ENCODE measurements around the gene HCN2. TPM values are rescaled to one million over a fixed set of nuclear protein-coding genes. Genes with fewer than 3 reads are reported as not detected.

The HCN2 gene
- total RNA-seq, 2 experiments from 2014 or later = 0.18 TPM

- DNase-seq = peak; percentile 88
- ATAC-seq = peak; percentile 94
- no peak for TF ChIP-seq CTCF (IDR thresholded peaks at IDR 0.05)
- ChIA-PET POLR2A (interaction anchor here (0.7 to 1.4 kb wide), 2 partner anchors 8 to 83 kb away, joined by 3 read pairs; no protein-coding TSS in a partner anchor), CTCF (no interaction called here)
- Mint-ChIP-seq H3K4me3 (peak within 1 kb of the TSS; percentile 85), H3K27ac (peak within 1 kb of the TSS; percentile 94), H3K4me1 (ENCODE audit: low read depth) (peaks cover 20% of the 10 kb centered on the region), H3K9me3 (no peaks in the 10 kb centered on the region), H3K36me3 (ENCODE audit: low read depth) (peaks cover 9% of the 10 kb centered on the region), H3K27me3 (no peaks in the 10 kb centered on the region)
- intact Hi-C loops (cut with micrococcal nuclease) = no loop called here
Observed at GRCh38 chr19:543910-544608, 45.6 kb upstream of the HCN2 start, which contains the start of gene GZMM. Gene GZMM, plus strand, starts transcription at chr19:544053. Its CDS starts 19 bp downstream, at chr19:544072.

GRCh38 chr19:547117-547516 lies 42.6 kb upstream of the HCN2 start:
- DNase-seq (no peak), ATAC-seq (no peak)
- CTCF ChIA-PET = no interaction called here
- no peak for TF ChIP-seq CTCF (IDR thresholded peaks at IDR 0.05)
- no peak overlapping the region for H3K27ac Mint-ChIP-seq
- no peaks in the 10 kb centered on the region for H3K9me3 Mint-ChIP-seq
- H3K4me1 Mint-ChIP-seq (ENCODE audit: low read depth) = peaks cover 20% of the 10 kb centered on the region
- POLR2A ChIA-PET = interaction anchor here (1.4 to 1.7 kb wide), 2 partner anchors 19 to 25 kb away, joined by 3 to 7 read pairs; partner anchors contain the start of gene BSG
- peaks cover 9% of the 10 kb centered on the region for H3K36me3 Mint-ChIP-seq (ENCODE audit: low read depth)
- intact Hi-C loops (cut with micrococcal nuclease) = no loop called here
- H3K27me3 Mint-ChIP-seq = no peaks in the 10 kb centered on the region
- no peak overlapping the region for H3K4me3 Mint-ChIP-seq

- TF ChIP-seq CTCF (IDR thresholded peaks at IDR 0.05) = no peak
- CTCF ChIA-PET = interaction anchor here (0.7 kb wide), 1 partner anchor 36 kb away, joined by 3 read pairs; no protein-coding TSS in a partner anchor
- Mint-ChIP-seq H3K9me3 (no peaks in the 10 kb centered on the region), H3K27me3 (no peaks in the 10 kb centered on the region), H3K36me3 (ENCODE audit: low read depth) (peaks cover 9% of the 10 kb centered on the region), H3K4me1 (ENCODE audit: low read depth) (peaks cover 20% of the 10 kb centered on the region), H3K27ac (no peak overlapping the region), H3K4me3 (no peak overlapping the region)
- DNase-seq (no peak), ATAC-seq (no peak)
- POLR2A ChIA-PET = interaction anchor here (0.6 kb wide), 1 partner anchor 37 kb away, joined by 3 read pairs; no protein-coding TSS in a partner anchor
- intact Hi-C loops (cut with micrococcal nuclease) = no loop called here
Observed at GRCh38 chr19:547836-548720, 41.6 kb upstream of the HCN2 start.

- no peak for TF ChIP-seq CTCF (IDR thresholded peaks at IDR 0.05)
- Mint-ChIP-seq H3K4me1 (ENCODE audit: low read depth) (peaks cover 13% of the 10 kb centered on the region), H3K27me3 (no peaks in the 10 kb centered on the region), H3K36me3 (ENCODE audit: low read depth) (peaks cover 9% of the 10 kb centered on the region), H3K9me3 (no peaks in the 10 kb centered on the region), H3K27ac (no peak overlapping the region), H3K4me3 (no peak overlapping the region)
- ATAC-seq (no peak), DNase-seq (no peak)
- CTCF ChIA-PET = no interaction called here
- POLR2A ChIA-PET = no interaction called here
- intact Hi-C loops (cut with micrococcal nuclease) = no loop called here
Observed at GRCh38 chr19:548886-549830, 40.5 kb upstream of the HCN2 start.
